Lower lobe of right lung (tissue), 2 donors: ENCODE data around the gene CYTH1. TPM values are rescaled to one million over a fixed set of nuclear protein-coding genes. Genes with fewer than 3 reads are reported as not detected.

Experiments
- ATAC-seq, 2 donors: fragments of 200-7000 bp; cut with Tn5 transposase; one replicate each; pipeline ENCODE4 v1.9.1; 2020 to 2022; ENCODE audit warnings: mild to moderate bottlenecking in 2 of 2, moderate library complexity in 2 of 2
- DNase-seq: peaks from one replicate; pipeline ENCODE4 v3.0.0-alpha.2; 2020
- H3K27ac ChIP-seq: fragments of 200-600 bp; one replicate; pipeline ENCODE4 v1.8.0; 2022
- H3K27me3 ChIP-seq: fragments of 200-600 bp; one replicate; pipeline ENCODE4 v1.8.0; 2022; ENCODE audit warnings: low read depth
- H3K36me3 ChIP-seq: fragments of 200-600 bp; one replicate; pipeline ENCODE4 v1.8.0; 2022; ENCODE audit warnings: mild to moderate bottlenecking
- H3K4me1 ChIP-seq: fragments of 200-600 bp; one replicate; pipeline ENCODE4 v1.8.0; 2022
- H3K4me3 ChIP-seq: fragments of 200-600 bp; one replicate; pipeline ENCODE4 v1.8.0; 2022; ENCODE audit warnings: mild to moderate bottlenecking
- H3K9me3 ChIP-seq: fragments of 200-600 bp; one replicate; pipeline ENCODE4 v1.8.0; 2022
- intact Hi-C: fragments of 100-400 bp; cut with DNase I; formaldehyde crosslinking; loops from one replicate; pipeline ENCODE4 v1.11.0; 2022
- total RNA-seq: library from RNA; stranded (reverse); fragmentation: NEBNext Ultra II Directional; extraction: Animal tissue kit (Norgen Biotek cat#: 25700); gene quantifications from one replicate; pipeline ENCODE4 v1.2.1, GENCODE V29; 2021
- TF ChIP-seq, protein P1 (sequence below): fragments of 200-600 bp; IDR thresholded peaks from one replicate; pipeline ENCODE4 v1.8.0; 2022; ENCODE audit warnings: antibody characterized with exemption, mild to moderate bottlenecking
- donor health status: DM: no; HTN: yes; CAD: no; lungs with severe emphysema.

The CYTH1 gene
- total RNA-seq, 1 donor from 2014 or later = 110 TPM

- ATAC-seq = no peak
- DNase-seq = peak; percentile 26
- TF ChIP-seq, protein P1, sequence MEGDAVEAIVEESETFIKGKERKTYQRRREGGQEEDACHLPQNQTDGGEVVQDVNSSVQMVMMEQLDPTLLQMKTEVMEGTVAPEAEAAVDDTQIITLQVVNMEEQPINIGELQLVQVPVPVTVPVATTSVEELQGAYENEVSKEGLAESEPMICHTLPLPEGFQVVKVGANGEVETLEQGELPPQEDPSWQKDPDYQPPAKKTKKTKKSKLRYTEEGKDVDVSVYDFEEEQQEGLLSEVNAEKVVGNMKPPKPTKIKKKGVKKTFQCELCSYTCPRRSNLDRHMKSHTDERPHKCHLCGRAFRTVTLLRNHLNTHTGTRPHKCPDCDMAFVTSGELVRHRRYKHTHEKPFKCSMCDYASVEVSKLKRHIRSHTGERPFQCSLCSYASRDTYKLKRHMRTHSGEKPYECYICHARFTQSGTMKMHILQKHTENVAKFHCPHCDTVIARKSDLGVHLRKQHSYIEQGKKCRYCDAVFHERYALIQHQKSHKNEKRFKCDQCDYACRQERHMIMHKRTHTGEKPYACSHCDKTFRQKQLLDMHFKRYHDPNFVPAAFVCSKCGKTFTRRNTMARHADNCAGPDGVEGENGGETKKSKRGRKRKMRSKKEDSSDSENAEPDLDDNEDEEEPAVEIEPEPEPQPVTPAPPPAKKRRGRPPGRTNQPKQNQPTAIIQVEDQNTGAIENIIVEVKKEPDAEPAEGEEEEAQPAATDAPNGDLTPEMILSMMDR = no peak
Observed at GRCh38 chr17:78820841-78821240, 38.8 kb upstream of the CYTH1 start.

DNA sequence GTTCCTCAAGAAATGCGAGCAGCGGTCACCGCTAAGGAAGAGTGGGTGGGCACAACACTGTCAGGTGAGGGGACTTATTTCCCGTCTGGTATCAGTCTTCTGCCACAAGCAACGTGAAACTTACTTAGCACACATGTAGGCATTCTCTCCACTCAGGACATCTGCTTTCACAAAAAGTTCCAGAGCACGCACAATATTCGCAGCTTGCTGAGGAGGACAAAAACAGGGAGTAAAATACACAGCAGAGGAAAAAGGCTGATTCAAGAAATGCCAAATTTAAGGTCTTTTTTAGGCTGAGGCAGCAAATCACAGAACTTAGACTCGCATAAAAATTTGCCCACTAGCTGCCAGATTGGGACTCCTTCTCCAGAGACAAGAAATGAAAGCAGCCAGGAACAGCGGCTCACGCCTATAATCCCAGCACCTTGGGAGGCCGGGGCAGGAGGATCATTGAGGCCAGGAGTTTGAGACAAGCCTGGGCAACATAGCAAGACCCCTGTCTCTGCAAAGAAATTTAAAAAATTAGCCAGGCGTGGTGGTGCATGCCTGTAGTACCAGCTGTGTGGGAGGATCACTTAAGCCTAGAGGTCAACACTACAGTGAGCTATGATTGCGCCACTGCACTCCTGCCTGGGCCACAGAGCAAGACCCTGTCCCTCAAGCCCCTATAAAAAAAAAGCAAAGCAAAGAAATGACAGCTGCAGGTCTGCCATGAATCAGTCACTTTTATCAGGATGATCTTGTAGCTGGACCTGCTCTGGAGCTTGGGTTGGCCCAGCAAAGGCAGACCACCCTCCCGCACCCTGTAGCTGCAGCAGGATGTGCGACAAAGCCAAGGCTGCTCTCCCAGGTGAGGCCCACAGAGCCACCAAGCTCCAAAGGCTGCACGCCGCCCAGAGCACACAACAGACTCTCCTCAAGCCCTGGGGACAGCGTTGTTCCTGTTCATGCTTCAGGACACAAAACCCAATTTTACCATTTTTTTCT is 38.0 kb upstream of the CYTH1 start:
- H3K9me3 ChIP-seq = no peaks in the 10 kb centered on the region
- no peak overlapping the region for H3K4me3 ChIP-seq
- peaks cover 100% of the 10 kb centered on the region for H3K36me3 ChIP-seq
- peak overlapping the region; percentile 61 for H3K27ac ChIP-seq
- ATAC-seq (no peak), DNase-seq (no peak)
- intact Hi-C loops = no loop called here
- peaks cover 20% of the 10 kb centered on the region for H3K4me1 ChIP-seq
- TF ChIP-seq, protein P1 = no peak
- H3K27me3 ChIP-seq = no peaks in the 10 kb centered on the region

More at GRCh38 chr17:78820841-78821240, 38.8 kb upstream of the CYTH1 start:
- H3K27ac ChIP-seq = no peak overlapping the region
- peaks cover 100% of the 10 kb centered on the region for H3K36me3 ChIP-seq
- no peaks in the 10 kb centered on the region for H3K9me3 ChIP-seq
- H3K4me3 ChIP-seq = no peak overlapping the region
- peaks cover 20% of the 10 kb centered on the region for H3K4me1 ChIP-seq
- H3K27me3 ChIP-seq = no peaks in the 10 kb centered on the region
- intact Hi-C loops = no loop called here

GRCh38 chr17:78819402-78819801 is 37.3 kb upstream of the CYTH1 start:
- Histone ChIP-seq H3K4me1 (peaks cover 20% of the 10 kb centered on the region), H3K4me3 (no peak overlapping the region), H3K27ac (peak overlapping the region; percentile 61), H3K27me3 (no peaks in the 10 kb centered on the region), H3K9me3 (no peaks in the 10 kb centered on the region), H3K36me3 (peaks cover 100% of the 10 kb centered on the region)
- DNase-seq = no peak
- intact Hi-C loops = no loop called here
- TF ChIP-seq, protein P1 = no peak
- no peak for ATAC-seq

- TF ChIP-seq, protein P1 = no peak
- peaks cover 100% of the 10 kb centered on the region for H3K36me3 ChIP-seq
- no peaks in the 10 kb centered on the region for H3K9me3 ChIP-seq
- intact Hi-C loops = no loop called here
- H3K27ac ChIP-seq = no peak overlapping the region
- no peaks in the 10 kb centered on the region for H3K27me3 ChIP-seq
- ATAC-seq (peak; percentile 27 to 41), DNase-seq (no peak)
- H3K4me1 ChIP-seq = peaks cover 20% of the 10 kb centered on the region
- no peak overlapping the region for H3K4me3 ChIP-seq
Observed at GRCh38 chr17:78818932-78819331, 36.9 kb upstream of the CYTH1 start.

DNA sequence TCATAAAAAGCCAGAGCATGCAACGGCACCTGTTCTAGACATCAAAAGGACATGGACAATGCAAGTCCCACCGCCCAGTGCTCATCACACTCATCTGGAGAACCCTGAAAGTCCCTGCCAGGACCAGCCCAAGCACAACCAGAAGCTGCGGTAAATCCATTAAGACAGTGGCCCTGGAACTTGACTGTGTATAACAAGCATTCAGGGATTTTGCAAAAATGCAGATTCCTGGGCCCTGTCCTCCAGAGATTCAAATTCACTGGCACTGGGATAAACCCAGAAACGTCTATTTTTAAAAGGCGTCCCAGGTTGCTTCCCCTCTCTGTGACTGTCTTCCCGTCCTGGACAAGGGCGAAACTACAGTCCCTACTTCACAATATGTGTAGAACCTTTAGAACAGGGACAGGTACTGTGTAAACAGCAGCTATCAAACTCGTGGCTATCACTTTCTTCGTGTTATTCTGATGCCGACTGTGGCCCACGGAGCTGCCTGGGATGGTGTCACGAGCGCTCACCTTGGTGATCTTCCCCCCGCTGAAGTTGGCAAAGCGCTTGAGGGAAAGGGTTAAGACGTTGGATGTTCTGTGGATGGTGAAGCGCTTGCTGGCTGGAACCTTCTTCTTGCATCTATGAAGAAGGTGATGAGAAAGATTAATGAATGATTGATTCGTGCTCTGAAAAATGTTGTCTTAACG is 36.2 kb upstream of the CYTH1 start:
- H3K4me3 ChIP-seq = no peak overlapping the region
- TF ChIP-seq, protein P1 = no peak
- ATAC-seq = no peak
- H3K27ac ChIP-seq = no peak overlapping the region
- peaks cover 20% of the 10 kb centered on the region for H3K4me1 ChIP-seq
- H3K36me3 ChIP-seq = peaks cover 100% of the 10 kb centered on the region
- no peaks in the 10 kb centered on the region for H3K9me3 ChIP-seq
- DNase-seq = no peak
- no peaks in the 10 kb centered on the region for H3K27me3 ChIP-seq
- intact Hi-C loops = no loop called here
